CD4-positive, alpha-beta T cell treated with Interleukin-10 for 1 hour (primary cell): Measurements from ENCODE around the gene LOXL4.
A peak's percentile ranks its signal among the peaks of the same experiment; 100 is the strongest.

Experiments
- DNase-seq: peaks from one replicate; pipeline ENCODE4 v3.0.0-alpha.2; 2020

Gene LOXL4

GRCh38 chr10:98267894-98268693 is at the start of gene LOXL4:
Gene LOXL4, minus strand, starts transcription at chr10:98268194. Its CDS starts 5,175 bp downstream, at chr10:98263019.
- peak; percentile 11 for DNase-seq

GRCh38 chr10:98316661-98317060 is 48.7 kb upstream of the LOXL4 start:
- DNase-seq, result no peak

- DNase-seq, result no peak
Measured at GRCh38 chr10:98316170-98316569, 48.2 kb upstream of the LOXL4 start.

GRCh38 chr10:98314532-98315284 is 46.7 kb upstream of the LOXL4 start:
- no peak for DNase-seq

- no peak for DNase-seq
Measured at GRCh38 chr10:98313598-98313997, 45.6 kb upstream of the LOXL4 start.

GRCh38 chr10:98312822-98313221 is 44.8 kb upstream of the LOXL4 start:
- DNase-seq, result no peak

GRCh38 chr10:98312349-98312748 is 44.4 kb upstream of the LOXL4 start:
- DNase-seq, result no peak

- DNase-seq, result no peak
Measured at GRCh38 chr10:98310701-98311100, 42.7 kb upstream of the LOXL4 start.

- peak; percentile 14 for DNase-seq
Measured at GRCh38 chr10:98309366-98310355, 41.7 kb upstream of the LOXL4 start.

GRCh38 chr10:98308669-98309365 is 40.8 kb upstream of the LOXL4 start:
- DNase-seq, result no peak

GRCh38 chr10:98307916-98308541 is 40.0 kb upstream of the LOXL4 start:
- no peak for DNase-seq

- no peak for DNase-seq
Measured at GRCh38 chr10:98306501-98306900, 38.5 kb upstream of the LOXL4 start.

- DNase-seq, result no peak
Measured at GRCh38 chr10:98303569-98303968, 35.6 kb upstream of the LOXL4 start.

- DNase-seq, result no peak
Measured at GRCh38 chr10:98302741-98303365, 34.9 kb upstream of the LOXL4 start.

- no peak for DNase-seq
Measured at GRCh38 chr10:98301664-98302319, 33.8 kb upstream of the LOXL4 start.

- DNase-seq, result no peak
Measured at GRCh38 chr10:98300526-98301229, 32.7 kb upstream of the LOXL4 start.

GRCh38 chr10:98299341-98299740 is 31.3 kb upstream of the LOXL4 start:
- no peak for DNase-seq

- DNase-seq, result no peak
Measured at GRCh38 chr10:98296524-98296923, 28.5 kb upstream of the LOXL4 start.

GRCh38 chr10:98295907-98296306 is 27.9 kb upstream of the LOXL4 start:
- no peak for DNase-seq

GRCh38 chr10:98295401-98295811 is 27.4 kb upstream of the LOXL4 start:
- DNase-seq, result no peak
